ENCODE data around the gene NXPH1.

Gene NXPH1

DNA sequence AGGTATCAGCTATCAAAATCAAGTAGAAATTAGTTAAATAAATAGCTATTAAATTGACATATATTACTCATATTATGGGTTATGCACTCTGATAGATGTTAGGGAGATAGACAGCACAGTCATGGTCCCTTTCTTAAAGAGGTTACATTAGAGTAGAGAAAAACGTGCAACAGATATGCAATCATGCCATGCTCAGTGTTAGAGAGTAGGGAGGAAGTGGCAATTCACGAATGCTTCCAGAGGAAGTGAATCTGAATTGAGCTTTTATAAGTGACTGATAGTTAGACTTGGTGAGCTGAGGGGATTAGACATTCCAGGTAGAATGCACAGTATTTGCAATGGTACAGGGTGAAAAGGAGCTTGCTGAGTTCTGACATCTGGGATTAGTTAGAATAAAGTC is 349.8 kb downstream of the NXPH1 start:
- in situ Hi-C loops (cut with MboI; ENCODE audit: low sequenced_read_pairs) = no loop called here

DNA sequence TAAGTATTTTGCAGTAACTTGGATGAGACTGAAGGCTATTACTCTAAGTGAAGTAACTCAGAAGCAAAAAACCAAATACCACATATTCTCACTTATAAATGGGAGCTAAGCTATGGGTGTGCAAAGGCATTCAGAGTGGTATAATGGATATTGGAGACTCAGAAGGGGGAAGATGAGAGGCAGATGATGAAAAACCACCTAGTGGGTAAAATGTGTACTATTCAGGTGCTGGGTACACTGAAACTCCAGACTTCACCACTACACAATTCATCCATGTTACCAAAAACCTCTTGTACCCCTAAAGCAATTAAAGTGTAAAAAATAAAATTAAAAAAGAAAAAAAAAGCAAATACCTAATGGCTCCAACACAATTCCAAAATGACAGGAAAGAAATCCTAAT is 351.7 kb downstream of the NXPH1 start:
- in situ Hi-C loops (cut with MboI; ENCODE audit: low sequenced_read_pairs) = no loop called here

DNA sequence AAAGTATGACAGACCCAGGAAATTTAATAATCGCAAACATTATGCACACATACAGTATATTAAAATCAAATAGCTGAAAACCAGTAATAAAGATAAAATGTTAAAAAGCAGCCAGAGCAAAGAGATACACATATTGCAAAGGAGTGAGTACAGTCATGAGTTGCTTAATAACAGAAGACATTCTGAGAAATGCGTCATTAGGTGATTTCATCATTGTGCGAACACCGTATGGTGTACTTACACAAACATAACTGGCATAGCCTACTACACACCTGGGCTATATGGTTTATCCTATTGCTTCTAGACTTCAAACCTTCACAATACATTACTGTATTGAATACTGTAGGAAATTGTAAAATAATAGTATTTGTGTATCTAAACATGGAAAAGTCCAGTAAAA is 367.6 kb downstream of the NXPH1 start:
- in situ Hi-C loops (cut with MboI; ENCODE audit: low sequenced_read_pairs) = no loop called here

All from HL-60/S4 (cell line).